A549 (cell line): ENCODE data around the gene PCDH10. TPM values are rescaled to one million over a fixed set of nuclear protein-coding genes. Genes with fewer than 3 reads are reported as not detected.
A peak's percentile ranks its signal among the peaks of the same experiment; 100 is the strongest.

Experiments
- ATAC-seq, 2 experiments: fragments of 200-7000 bp in 1 of 2; fragments of >200 bp in 1 of 2; cut with Nextera tagmentation in 1 of 2; cut with Tn5 transposase in 1 of 2; 3 replicates each; pipeline versions ENCODE4 v1.8.0 to v1.9.1; 2018 to 2020; ENCODE audit warnings: mild to moderate bottlenecking in 1 of 2, moderate library complexity in 1 of 2
- CTCF ChIA-PET: fragments of 300-600 bp; sonication (Branson Sonifier 250); formaldehyde crosslinking; extraction: SDS; loops from one replicate; lab custom pipeline; 2021; ENCODE audit warnings: antibody characterized with exemption, inconsistent platforms; lab: Yijun Ruan, JAX
- POLR2A ChIA-PET: fragments of 350-600 bp; formaldehyde crosslinking; extraction: SDS; loops from one replicate; lab custom pipeline; 2021; ENCODE audit warnings: antibody characterized with exemption, inconsistent platforms; lab: Yijun Ruan, JAX
- DNase-seq, 2 experiments: peaks; one replicate each; pipeline versions ENCODE4 v3.0.0 to v3.0.0-alpha.2; 2011 to 2016; ENCODE audit warnings: low read depth in 1 of 2, low spot score in 1 of 2
- FAIRE-seq: peaks from 2 replicates; lab custom pipeline; 2011; peaks lifted over from hg19 to GRCh38; lab: Jason Lieb, UNC
- H3K27ac ChIP-seq, 2 experiments: fragments of >200 bp; sonication (Bioruptor Twin); formaldehyde crosslinking; 3 replicates each; pipeline ENCODE4 v1.5.1; 2016 to 2017
- H3K4me1 ChIP-seq: fragments of >200 bp; sonication (Bioruptor Twin); formaldehyde crosslinking; 3 replicates; pipeline ENCODE4 v1.6.1; 2016
- H3K4me2 ChIP-seq: fragments of >200 bp; sonication (Bioruptor Twin); formaldehyde crosslinking; 3 replicates; pipeline ENCODE4 v1.6.1; 2016
- H3K4me3 ChIP-seq: fragments of >200 bp; sonication (Bioruptor Twin); formaldehyde crosslinking; 3 replicates; pipeline ENCODE4 v1.5.1; 2016
- H3K9me3 ChIP-seq: fragments of >200 bp; sonication (Bioruptor Twin); formaldehyde crosslinking; 3 replicates; pipeline ENCODE4 v1.6.1; 2016
- CEBPB ChIP-seq, 2 experiments: fragments of >200 bp in 1 of 2; sonication (Bioruptor Twin) in 1 of 2; formaldehyde crosslinking in 1 of 2; IDR thresholded peaks; 2 replicates each; pipeline ENCODE4 v1.6.1; 2012 to 2016
- CHD2 ChIP-seq: fragments of 150-350 bp; IDR thresholded peaks from 2 replicates; pipeline ENCODE4 v1.6.1; 2014; ENCODE audit warnings: low read length; ENCODE audit not compliant: partially characterized antibody
- CHD4 ChIP-seq: fragments of 200-600 bp; sonication (generic); IDR thresholded peaks from 2 replicates; pipeline ENCODE4 v1.6.1; 2016; ENCODE audit warnings: antibody characterized with exemption, mild to moderate bottlenecking, borderline replicate concordance
- E2F6 ChIP-seq: IDR thresholded peaks from 2 replicates; pipeline ENCODE4 v1.6.1; 2012; ENCODE audit warnings: low read depth, borderline replicate concordance
- ESRRA ChIP-seq: fragments of 150-350 bp; IDR thresholded peaks from 2 replicates; pipeline ENCODE4 v1.6.1; 2014; ENCODE audit warnings: mild to moderate bottlenecking, low read length, borderline replicate concordance
- FOSL2 ChIP-seq, 2 experiments: fragments of 450-650 bp in 1 of 2; fragments of >200 bp in 1 of 2; sonication (Bioruptor Twin) in 1 of 2; formaldehyde crosslinking; IDR thresholded peaks; 2 replicates each; pipeline versions ENCODE4 v1.5.0 to v1.6.1; 2016 to 2020; ENCODE audit warnings: mild to moderate bottlenecking in 1 of 2, moderate library complexity in 1 of 2
- FOXS1 ChIP-seq: fragments of 250-450 bp; sonication (Bioruptor Pico); IDR thresholded peaks from 2 replicates; pipeline ENCODE4 v1.5.0; 2020; ENCODE audit warnings: mild to moderate bottlenecking, moderate library complexity
- GATA3 ChIP-seq: IDR thresholded peaks from 2 replicates; pipeline ENCODE4 v1.6.1; 2012; ENCODE audit warnings: borderline replicate concordance
- HES2 ChIP-seq: fragments of >200 bp; sonication (Bioruptor Twin); formaldehyde crosslinking; IDR thresholded peaks from 2 replicates; pipeline ENCODE4 v1.6.1; 2016
- HOXB13 ChIP-seq: fragments of 250-450 bp; sonication (Bioruptor Pico); IDR thresholded peaks from 2 replicates; pipeline ENCODE4 v1.5.0; 2020; ENCODE audit warnings: low read depth, mild to moderate bottlenecking, moderate library complexity
- MAFK ChIP-seq: fragments of 450-650 bp; IDR thresholded peaks from 2 replicates; pipeline ENCODE4 v1.6.1; 2014; ENCODE audit not compliant: partially characterized antibody
- MAX ChIP-seq: IDR thresholded peaks from 2 replicates; pipeline ENCODE4 v1.6.1; 2012
- MAZ ChIP-seq: fragments of 150-350 bp; IDR thresholded peaks from 2 replicates; pipeline ENCODE4 v1.6.1; 2014; ENCODE audit warnings: antibody characterized with exemption, low read depth, low read length, borderline replicate concordance
- MYC ChIP-seq: IDR thresholded peaks from 2 replicates; pipeline ENCODE4 v1.6.1; 2012; ENCODE audit warnings: mild to moderate bottlenecking, inconsistent platforms, low read length, improper control_type of control experiment, borderline replicate concordance
- NFE2L2 ChIP-seq: fragments of 150-350 bp; conservative IDR thresholded peaks from 2 replicates; pipeline ENCODE4 v1.6.1; 2014; ENCODE audit warnings: low read length
- NR3C1 ChIP-seq: fragments of >200 bp; sonication (Bioruptor Twin); formaldehyde crosslinking; IDR thresholded peaks from 3 replicates; pipeline ENCODE4 v1.6.1; 2017
- PHF8 ChIP-seq: fragments of 200-600 bp; sonication (generic); IDR thresholded peaks from 2 replicates; pipeline ENCODE4 v1.6.1; 2016; ENCODE audit warnings: low read depth, mild to moderate bottlenecking, antibody characterized with exemption, moderate library complexity, borderline replicate concordance
- POLR2AphosphoS2 ChIP-seq: conservative IDR thresholded peaks from 2 replicates; pipeline ENCODE4 v1.6.1; 2012; ENCODE audit warnings: low read length, improper control_type of control experiment, inconsistent platforms
- RAD21 ChIP-seq, 2 experiments: fragments of >200 bp in 1 of 2; sonication (Bioruptor Twin) in 1 of 2; formaldehyde crosslinking in 1 of 2; IDR thresholded peaks in 1 of 2; conservative IDR thresholded peaks in 1 of 2; 2 replicates in 1 of 2; 3 replicates in 1 of 2; pipeline ENCODE4 v1.6.1; 2012 to 2018; ENCODE audit warnings: inconsistent platforms in 1 of 2
- RFX5 ChIP-seq: fragments of 450-650 bp; IDR thresholded peaks from 2 replicates; pipeline ENCODE4 v1.7.1; 2014; ENCODE audit warnings: antibody characterized with exemption, mild to moderate bottlenecking, moderate library complexity
- SMC3 ChIP-seq: fragments of >200 bp; sonication (Bioruptor Twin); formaldehyde crosslinking; IDR thresholded peaks from 3 replicates; pipeline ENCODE4 v1.6.1; 2018; ENCODE audit warnings: inconsistent platforms
- TP53 ChIP-seq: fragments of 250-450 bp; sonication (Bioruptor Pico); IDR thresholded peaks from 2 replicates; pipeline ENCODE4 v1.5.0; 2021; ENCODE audit warnings: mild to moderate bottlenecking, moderate library complexity
- WGBS: methylation state at CpG from one replicate; pipeline ENCODE4 v1.1.6; 2017; ENCODE audit errors: missing lambda C conversion rate; 5-methylcytosine and 5-hydroxymethylcytosine counted together
- polyA plus RNA-seq, 4 experiments: library from polyadenylated mRNA; depleted of rRNA in 3 of 4; stranded (reverse); fragments of >200 nt; fragmentation: RNase III in 1 of 4; extraction: RNeasy Plus Mini Kit Qiagen cat#74134 plus additional on column Dnase treatment in 1 of 4; gene quantifications; 2 replicates in 3 of 4; 3 replicates in 1 of 4; pipeline ENCODE4 v1.2.3, GENCODE V29; 2011 to 2017
- TF ChIP-seq, protein P1 (sequence below): fragments of >200 bp; sonication (Bioruptor Twin); formaldehyde crosslinking; IDR thresholded peaks from 3 replicates; pipeline ENCODE4 v1.5.1; 2016
- TF ChIP-seq, protein P2 (sequence below): fragments of 450-650 bp; IDR thresholded peaks from 2 replicates; pipeline ENCODE4 v1.6.1; 2014; ENCODE audit warnings: antibody characterized with exemption
- TF ChIP-seq, protein P3 (sequence below): fragments of 250-450 bp; sonication (Bioruptor Pico); IDR thresholded peaks from 2 replicates; pipeline ENCODE4 v1.5.0; 2021; ENCODE audit warnings: mild to moderate bottlenecking, moderate library complexity, borderline replicate concordance
- TF ChIP-seq, protein P4 (sequence below): fragments of 200-600 bp; sonication (generic); IDR thresholded peaks from 2 replicates; pipeline ENCODE4 v1.6.1; 2016; ENCODE audit warnings: antibody characterized with exemption, mild to moderate bottlenecking, moderate library complexity

PCDH10 gene
- polyA plus RNA-seq, 2 of the 4 experiments (the other 2 are of a cell fraction), result 0.37 to 0.49 TPM

DNA sequence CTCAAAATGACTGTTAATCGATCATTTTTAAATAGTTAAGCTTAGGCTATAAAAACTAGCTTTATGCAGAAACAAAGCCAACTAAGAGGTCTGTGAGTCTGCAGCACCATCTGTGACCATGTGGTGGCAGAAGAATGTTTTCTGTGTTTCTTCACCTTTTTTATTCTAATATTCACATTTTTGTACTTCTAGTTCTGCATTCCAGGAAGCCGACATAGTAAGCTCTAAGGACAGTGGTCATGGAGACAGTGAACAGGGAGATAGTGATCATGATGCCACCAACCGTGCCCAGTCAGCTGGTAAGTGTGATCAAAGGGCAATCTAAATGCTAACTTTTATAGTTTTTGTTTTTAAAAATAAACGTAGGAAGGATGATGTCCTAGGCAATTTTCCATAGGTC, 5.6 kb downstream of the PCDH10 start:
- ChIA-PET POLR2A (no interaction called here), CTCF (interaction anchor here (0.7 to 1.7 kb wide), 6 partner anchors 8 to 1770 kb away, joined by 3 to 4 read pairs (median 3); no protein-coding TSS in a partner anchor)
- WGBS, result 7% methylated on average over 4 of the region's 4 CpGs
- no peak overlapping the region for H3K27ac ChIP-seq
- ATAC-seq (no peak), FAIRE-seq (no peak), DNase-seq (peak in 1 of 2 experiments; percentile 31)
- 0 out of 3 replicates have a peak, but pooled peaks cover 5% of the 10 kb centered on the region for H3K4me1 ChIP-seq
- H3K9me3 ChIP-seq, result no peaks in the 10 kb centered on the region
- TF ChIP-seq, protein P1, sequence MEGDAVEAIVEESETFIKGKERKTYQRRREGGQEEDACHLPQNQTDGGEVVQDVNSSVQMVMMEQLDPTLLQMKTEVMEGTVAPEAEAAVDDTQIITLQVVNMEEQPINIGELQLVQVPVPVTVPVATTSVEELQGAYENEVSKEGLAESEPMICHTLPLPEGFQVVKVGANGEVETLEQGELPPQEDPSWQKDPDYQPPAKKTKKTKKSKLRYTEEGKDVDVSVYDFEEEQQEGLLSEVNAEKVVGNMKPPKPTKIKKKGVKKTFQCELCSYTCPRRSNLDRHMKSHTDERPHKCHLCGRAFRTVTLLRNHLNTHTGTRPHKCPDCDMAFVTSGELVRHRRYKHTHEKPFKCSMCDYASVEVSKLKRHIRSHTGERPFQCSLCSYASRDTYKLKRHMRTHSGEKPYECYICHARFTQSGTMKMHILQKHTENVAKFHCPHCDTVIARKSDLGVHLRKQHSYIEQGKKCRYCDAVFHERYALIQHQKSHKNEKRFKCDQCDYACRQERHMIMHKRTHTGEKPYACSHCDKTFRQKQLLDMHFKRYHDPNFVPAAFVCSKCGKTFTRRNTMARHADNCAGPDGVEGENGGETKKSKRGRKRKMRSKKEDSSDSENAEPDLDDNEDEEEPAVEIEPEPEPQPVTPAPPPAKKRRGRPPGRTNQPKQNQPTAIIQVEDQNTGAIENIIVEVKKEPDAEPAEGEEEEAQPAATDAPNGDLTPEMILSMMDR, result peak; percentile 45; the same call in 2 of the 3 replicates
- TF ChIP-seq E2F6, result no peak
- no peak for TF ChIP-seq NR3C1
- no peak for TF ChIP-seq ESRRA
- no peak for TF ChIP-seq PHF8
- TF ChIP-seq NFE2L2, result no peak
- no peak for TF ChIP-seq CHD4
- TF ChIP-seq CEBPB (IDR thresholded peaks at IDR 0.05), result no peak
- peak; percentile 40 to 48; a peak in 4 of 5 replicates for TF ChIP-seq RAD21 (conservative IDR thresholded peaks at IDR 0.05 in 1 of 2, IDR thresholded peaks at IDR 0.05 in 1 of 2)
- no peak for TF ChIP-seq MAX
- TF ChIP-seq RFX5, result no peak
- TF ChIP-seq, protein P2, sequence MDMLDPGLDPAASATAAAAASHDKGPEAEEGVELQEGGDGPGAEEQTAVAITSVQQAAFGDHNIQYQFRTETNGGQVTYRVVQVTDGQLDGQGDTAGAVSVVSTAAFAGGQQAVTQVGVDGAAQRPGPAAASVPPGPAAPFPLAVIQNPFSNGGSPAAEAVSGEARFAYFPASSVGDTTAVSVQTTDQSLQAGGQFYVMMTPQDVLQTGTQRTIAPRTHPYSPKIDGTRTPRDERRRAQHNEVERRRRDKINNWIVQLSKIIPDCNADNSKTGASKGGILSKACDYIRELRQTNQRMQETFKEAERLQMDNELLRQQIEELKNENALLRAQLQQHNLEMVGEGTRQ, result no peak
- TF ChIP-seq SMC3, result peak; percentile 46; the same call in 2 of the 3 replicates
- no peak for TF ChIP-seq HOXB13 (CRISPR knock-in tag)
- no peak for TF ChIP-seq TP53
- TF ChIP-seq HES2, result no peak
- H3K4me2 ChIP-seq, result no peak overlapping the region
- no peak overlapping the region for H3K4me3 ChIP-seq

GRCh38 chr4:133156096-133156495, 7.0 kb downstream of the PCDH10 start:
- POLR2A ChIA-PET, result no interaction called here
- TF ChIP-seq MAFK (no peak), CEBPB (IDR thresholded peaks at IDR 0.05) (no peak), POLR2AphosphoS2 (no peak), GATA3 (no peak), FOSL2 (IDR thresholded peaks at IDR 0.05) (no peak), FOSL2 (CRISPR knock-in tag; IDR thresholded peaks at IDR 0.05) (no peak), MAZ (no peak), HES2 (no peak), FOXS1 (CRISPR knock-in tag) (no peak), CHD2 (no peak), MAX (no peak), MYC (no peak)
- TF ChIP-seq, protein P3, sequence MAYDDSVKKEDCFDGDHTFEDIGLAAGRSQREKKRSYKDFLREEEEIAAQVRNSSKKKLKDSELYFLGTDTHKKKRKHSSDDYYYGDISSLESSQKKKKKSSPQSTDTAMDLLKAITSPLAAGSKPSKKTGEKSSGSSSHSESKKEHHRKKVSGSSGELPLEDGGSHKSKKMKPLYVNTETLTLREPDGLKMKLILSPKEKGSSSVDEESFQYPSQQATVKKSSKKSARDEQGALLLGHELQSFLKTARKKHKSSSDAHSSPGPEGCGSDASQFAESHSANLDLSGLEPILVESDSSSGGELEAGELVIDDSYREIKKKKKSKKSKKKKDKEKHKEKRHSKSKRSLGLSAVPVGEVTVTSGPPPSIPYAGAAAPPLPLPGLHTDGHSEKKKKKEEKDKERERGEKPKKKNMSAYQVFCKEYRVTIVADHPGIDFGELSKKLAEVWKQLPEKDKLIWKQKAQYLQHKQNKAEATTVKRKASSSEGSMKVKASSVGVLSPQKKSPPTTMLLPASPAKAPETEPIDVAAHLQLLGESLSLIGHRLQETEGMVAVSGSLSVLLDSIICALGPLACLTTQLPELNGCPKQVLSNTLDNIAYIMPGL (CRISPR knock-in tag), result no peak
- TF ChIP-seq, protein P4, sequence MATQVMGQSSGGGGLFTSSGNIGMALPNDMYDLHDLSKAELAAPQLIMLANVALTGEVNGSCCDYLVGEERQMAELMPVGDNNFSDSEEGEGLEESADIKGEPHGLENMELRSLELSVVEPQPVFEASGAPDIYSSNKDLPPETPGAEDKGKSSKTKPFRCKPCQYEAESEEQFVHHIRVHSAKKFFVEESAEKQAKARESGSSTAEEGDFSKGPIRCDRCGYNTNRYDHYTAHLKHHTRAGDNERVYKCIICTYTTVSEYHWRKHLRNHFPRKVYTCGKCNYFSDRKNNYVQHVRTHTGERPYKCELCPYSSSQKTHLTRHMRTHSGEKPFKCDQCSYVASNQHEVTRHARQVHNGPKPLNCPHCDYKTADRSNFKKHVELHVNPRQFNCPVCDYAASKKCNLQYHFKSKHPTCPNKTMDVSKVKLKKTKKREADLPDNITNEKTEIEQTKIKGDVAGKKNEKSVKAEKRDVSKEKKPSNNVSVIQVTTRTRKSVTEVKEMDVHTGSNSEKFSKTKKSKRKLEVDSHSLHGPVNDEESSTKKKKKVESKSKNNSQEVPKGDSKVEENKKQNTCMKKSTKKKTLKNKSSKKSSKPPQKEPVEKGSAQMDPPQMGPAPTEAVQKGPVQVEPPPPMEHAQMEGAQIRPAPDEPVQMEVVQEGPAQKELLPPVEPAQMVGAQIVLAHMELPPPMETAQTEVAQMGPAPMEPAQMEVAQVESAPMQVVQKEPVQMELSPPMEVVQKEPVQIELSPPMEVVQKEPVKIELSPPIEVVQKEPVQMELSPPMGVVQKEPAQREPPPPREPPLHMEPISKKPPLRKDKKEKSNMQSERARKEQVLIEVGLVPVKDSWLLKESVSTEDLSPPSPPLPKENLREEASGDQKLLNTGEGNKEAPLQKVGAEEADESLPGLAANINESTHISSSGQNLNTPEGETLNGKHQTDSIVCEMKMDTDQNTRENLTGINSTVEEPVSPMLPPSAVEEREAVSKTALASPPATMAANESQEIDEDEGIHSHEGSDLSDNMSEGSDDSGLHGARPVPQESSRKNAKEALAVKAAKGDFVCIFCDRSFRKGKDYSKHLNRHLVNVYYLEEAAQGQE, result no peak

More at GRCh38 chr4:133156096-133156495, 7.0 kb downstream of the PCDH10 start:
- no peaks in the 10 kb centered on the region for H3K4me1 ChIP-seq
- CTCF ChIA-PET, result no interaction called here
- no peaks in the 10 kb centered on the region for H3K9me3 ChIP-seq
- ATAC-seq (no peak), DNase-seq (no peak), FAIRE-seq (no peak)
- no peak overlapping the region for H3K4me3 ChIP-seq
- no peak overlapping the region for H3K27ac ChIP-seq
- 46% methylated on average over 4 of the region's 5 CpGs for WGBS
- H3K4me2 ChIP-seq, result no peak overlapping the region
